GM15510 (cell line): Measurements from ENCODE around the gene PROCR.

Experiments
- POLR2A ChIP-seq: IDR thresholded peaks from 3 replicates; pipeline ENCODE4 v1.6.1; 2011; ENCODE audit warnings: borderline replicate concordance; ENCODE audit not compliant: insufficient read length; ENCODE audit errors: extremely low read depth

The PROCR gene

GRCh38 chr20:35225319-35226125 is 53.6 kb downstream of the PROCR start:
- no peak for TF ChIP-seq POLR2A

DNA sequence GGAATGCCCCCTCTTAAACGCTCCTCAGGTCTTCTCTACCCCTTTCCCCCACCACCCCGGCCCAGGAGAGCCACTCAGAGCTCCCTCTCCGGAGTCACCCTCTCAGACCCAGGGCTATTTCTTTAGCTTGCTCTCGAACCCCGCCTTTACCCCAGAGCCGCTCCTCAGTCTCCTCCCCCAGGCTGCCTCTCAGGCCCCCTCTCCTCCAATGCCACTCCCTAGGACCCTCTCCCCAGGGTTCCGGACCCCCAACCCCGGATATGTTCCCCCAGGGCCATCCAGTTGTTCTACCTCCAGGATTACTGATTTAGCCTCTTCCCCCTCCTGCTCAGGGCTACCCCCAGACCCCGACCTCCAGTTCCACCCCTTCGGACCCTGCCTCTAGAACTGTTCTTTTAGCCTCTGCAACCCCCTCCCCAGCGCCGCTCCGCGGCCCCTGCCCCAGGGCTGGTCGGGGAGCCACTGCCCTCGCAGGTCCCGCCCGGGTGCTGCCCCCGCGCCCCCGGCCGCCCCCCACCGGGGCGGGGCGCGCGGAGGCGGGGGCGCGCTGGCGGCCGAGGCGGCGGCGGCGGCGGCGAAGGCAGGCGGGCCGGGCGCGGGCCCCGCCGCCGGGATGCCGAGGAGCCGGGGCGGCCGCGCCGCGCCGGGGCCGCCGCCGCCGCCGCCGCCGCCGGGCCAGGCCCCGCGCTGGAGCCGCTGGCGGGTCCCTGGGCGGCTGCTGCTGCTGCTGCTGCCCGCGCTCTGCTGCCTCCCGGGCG is 54.4 kb downstream of the PROCR start, which contains the start of gene MMP24:
Gene MMP24, plus strand, starts transcription at position 565 of the 758 bp plus-strand sequence. Its CDS starts 49 bp downstream, at position 614.
- TF ChIP-seq POLR2A, result no peak
